22Rv1 (cell line): ENCODE measurements around the gene NPC2.

Experiments
- ZFX ChIP-seq: fragments of 450-650 bp; IDR thresholded peaks from 2 replicates; pipeline ENCODE4 v1.6.1; 2017; ENCODE audit warnings: antibody characterized with exemption, borderline replicate concordance
- TF ChIP-seq, protein P1 (sequence below): fragments of 450-650 bp; IDR thresholded peaks from 2 replicates; pipeline ENCODE4 v1.5.1; 2017; ENCODE audit warnings: mild to moderate bottlenecking

DNA sequence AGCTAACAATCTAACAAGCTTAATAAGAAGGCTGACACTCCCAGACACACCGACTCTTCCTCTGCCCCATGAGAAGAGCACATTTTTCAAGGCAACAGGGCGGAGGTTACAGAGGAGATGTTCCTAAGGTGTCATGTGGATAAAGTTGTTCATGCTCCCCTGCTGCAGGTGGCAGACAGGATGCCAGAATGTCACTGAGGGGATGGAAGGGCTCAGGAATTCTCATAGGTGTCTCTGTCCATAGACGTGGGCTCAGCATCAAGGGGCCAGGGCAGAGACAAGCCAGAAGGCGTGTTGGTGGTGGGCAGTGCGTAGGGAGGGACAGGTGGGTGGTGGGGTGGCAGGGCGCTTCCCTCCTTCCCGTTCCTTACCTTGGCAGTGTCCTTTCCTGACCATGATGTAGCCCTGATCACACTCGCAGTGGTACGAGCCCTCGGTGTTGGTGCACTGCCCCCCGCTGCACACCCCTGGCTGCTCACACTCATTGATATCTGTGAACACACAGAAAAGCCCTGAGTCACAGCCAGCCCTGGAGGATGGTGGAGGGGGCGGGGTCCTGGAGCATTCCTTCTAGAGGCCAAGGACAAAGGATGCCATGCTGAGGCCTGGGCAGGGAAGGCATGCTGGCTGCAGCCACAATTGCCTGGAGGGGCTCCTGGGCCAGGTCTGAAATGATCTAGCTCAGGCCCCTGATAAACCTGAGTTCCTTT lies 23.5 kb upstream of the NPC2 start:
- TF ChIP-seq, protein P1, sequence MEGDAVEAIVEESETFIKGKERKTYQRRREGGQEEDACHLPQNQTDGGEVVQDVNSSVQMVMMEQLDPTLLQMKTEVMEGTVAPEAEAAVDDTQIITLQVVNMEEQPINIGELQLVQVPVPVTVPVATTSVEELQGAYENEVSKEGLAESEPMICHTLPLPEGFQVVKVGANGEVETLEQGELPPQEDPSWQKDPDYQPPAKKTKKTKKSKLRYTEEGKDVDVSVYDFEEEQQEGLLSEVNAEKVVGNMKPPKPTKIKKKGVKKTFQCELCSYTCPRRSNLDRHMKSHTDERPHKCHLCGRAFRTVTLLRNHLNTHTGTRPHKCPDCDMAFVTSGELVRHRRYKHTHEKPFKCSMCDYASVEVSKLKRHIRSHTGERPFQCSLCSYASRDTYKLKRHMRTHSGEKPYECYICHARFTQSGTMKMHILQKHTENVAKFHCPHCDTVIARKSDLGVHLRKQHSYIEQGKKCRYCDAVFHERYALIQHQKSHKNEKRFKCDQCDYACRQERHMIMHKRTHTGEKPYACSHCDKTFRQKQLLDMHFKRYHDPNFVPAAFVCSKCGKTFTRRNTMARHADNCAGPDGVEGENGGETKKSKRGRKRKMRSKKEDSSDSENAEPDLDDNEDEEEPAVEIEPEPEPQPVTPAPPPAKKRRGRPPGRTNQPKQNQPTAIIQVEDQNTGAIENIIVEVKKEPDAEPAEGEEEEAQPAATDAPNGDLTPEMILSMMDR, result no peak
- TF ChIP-seq ZFX, result no peak
